Measurements from ENCODE around the gene ELL. TPM values are rescaled to one million over a fixed set of nuclear protein-coding genes. Genes with fewer than 3 reads are reported as not detected.

The ELL gene
- 9.5 and 11.8 TPM in 2 replicates for total RNA-seq

DNA sequence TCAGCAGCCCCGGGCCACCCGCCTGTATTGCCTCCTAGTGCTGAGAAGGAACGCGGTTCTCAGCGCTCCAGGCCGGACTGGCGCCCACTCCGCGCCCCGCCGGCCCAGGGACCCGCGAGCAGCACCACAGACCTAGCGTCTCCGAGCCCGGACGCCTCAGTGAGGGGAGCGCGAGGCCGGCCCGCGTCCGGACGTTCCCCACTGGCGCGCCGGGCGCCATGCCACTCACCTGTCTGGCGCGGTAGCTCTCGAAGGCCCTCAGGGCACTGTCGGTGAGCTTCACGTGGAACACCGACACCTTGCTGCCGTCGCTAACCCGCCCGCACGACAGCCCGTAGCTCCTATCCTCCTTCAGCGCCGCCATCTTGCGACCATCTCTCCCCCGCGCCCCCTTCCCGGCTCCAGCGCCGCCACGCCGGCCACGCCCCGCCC is at the start of gene ELL:
Gene ELL, minus strand, starts transcription at position 379 of the 432 bp plus-strand sequence. Its CDS starts 15 bp downstream, at position 364.

GRCh38 chr19:18557411-18558201 is 35.7 kb upstream of the ELL start, which contains the start of gene KXD1:
Gene KXD1 (plus strand): TSS chr19:18557870. CDS start chr19:18562057, 4,187 bp downstream.

DNA sequence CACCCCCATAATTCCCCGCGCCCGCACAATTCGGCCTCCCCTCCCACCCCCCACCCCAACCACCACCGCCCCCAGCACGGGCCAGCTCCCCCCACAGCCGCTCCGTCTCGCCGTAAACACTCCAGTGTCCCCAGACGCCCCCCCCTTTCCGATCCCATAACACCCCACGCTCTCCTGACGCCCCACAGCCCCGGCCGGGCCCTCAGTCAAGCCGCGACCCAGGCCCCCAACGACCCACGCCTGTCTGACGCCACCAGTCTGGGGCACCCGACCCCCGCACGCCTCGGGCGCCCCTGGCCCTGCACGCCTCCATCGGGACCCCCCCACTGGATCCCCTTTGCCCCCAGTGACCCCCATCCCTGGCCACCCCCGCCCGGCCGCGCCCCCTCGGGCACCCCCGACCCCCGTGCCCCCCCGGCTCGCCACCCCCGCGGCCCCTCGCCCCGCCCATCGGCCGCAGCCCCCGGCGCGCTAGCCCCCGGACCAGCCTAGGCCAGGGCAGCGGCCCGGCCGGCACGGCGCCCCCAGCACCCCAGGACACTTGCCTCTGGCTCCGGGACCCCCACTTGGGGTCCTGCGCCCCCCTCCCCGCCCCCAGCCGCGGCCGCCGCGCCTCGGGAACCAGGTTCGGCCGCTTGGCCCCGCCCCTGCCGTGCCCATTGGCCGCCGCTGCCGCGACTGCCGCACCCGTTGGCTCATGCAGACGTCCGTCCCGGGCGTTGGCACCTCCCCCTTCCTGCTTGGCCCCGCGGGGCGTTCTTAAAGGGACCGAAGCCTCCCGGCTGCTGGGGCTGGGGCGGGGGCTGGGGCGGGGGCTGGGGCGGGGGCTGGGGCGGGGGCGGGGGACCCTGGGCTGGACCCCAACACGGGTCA is 21.3 kb upstream of the ELL start, which contains the start of gene FKBP8:
Gene FKBP8, minus strand, starts transcription at position 633 of the 873 bp plus-strand sequence. CDS start 1,603 bp downstream, outside the sequence.

GRCh38 chr19:18437491-18438330 is 84.2 kb downstream of the ELL start, which contains the start of gene ISYNA1:
Gene ISYNA1 (minus strand): TSS chr19:18438133. CDS start chr19:18437979, 154 bp downstream.

DNA sequence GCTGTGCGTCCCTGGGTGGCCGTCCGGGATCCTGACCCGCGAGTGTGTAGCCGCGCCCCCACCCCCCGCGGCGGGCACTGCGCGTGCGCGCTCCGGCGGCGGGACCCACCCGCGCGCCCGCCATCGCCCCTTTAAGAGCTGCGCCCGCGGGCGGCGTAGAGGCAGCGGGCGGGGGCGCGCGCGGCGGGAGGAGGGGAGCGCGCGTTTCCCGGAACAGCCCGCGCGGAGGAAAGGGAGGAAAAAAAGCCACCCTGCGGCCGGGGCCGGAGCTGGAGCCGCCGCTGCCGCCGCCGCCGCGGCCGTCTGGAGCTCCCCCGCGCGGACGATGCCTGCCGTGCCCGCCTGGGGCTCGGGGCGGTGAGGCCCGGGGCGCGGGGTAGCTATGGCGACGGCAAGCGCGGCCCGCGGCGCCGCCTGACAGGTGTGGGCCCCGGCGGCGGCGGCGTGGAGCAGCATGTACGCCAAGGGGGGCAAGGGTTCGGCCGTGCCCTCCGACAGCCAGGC is 102.6 kb downstream of the ELL start, which contains the start of gene SSBP4:
Gene SSBP4, plus strand, starts transcription at position 204 of the 504 bp plus-strand sequence. Its CDS starts 251 bp downstream, at position 455.

DNA sequence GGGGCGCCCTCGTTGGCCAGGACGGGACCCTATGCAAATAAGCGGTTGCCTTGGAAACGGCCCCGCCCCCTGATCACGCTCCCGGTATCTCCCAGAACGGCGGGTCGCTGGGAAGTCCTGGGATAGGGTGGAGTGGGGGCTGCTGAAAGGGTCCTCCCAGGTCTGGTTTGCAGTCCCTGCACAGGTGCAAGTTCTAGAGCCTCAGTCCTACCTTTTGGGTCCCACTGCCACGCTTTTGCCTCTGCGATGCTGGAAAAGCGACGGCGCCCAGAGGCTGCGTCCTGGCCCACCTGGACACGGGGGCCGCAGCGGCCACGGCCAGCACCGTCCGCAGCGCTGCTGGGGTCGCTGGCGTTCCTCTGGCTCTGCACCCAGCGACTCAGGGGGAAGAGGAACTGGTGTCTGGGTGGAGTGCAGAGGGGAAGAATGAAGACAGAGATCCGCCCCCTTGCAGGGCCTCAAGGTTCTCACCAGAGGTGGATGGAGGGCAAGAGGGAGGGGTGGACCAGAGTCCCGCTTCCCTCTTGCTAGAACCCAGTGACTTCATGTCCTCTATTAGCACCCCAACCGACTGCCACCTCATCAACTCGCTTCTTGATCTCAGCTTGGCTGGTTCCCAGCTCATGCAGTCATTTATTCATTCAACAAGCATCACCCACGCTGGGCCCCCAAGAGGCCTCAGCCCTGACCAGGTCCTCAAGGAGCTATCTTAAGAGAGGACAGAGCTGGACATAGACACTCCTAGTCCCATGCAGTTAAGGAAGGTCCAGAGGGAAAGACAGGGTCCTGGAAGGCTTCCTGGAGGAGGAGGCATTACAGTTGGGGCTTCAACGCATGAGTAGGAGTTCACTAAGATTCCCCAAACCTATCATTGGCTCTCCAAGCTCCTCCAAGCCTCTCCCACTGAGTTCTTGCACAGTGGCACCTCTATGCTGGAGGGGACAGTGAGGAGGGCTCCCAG is 124.3 kb downstream of the ELL start, which contains the start of gene LRRC25:
Gene LRRC25, minus strand, starts transcription at position 381 of the 961 bp plus-strand sequence. CDS start 659 bp downstream, outside the sequence.

Other genes with a start within 250 kb of the ELL start
- 0.47 and 1.8 TPM in 2 replicates for gene IQCN, start 247.6 kb downstream of the ELL start, total RNA-seq
- gene JUND, start 240.4 kb downstream of the ELL start, total RNA-seq, result 364 and 374 TPM in 2 replicates
- gene LSM4, start 199.0 kb downstream of the ELL start, total RNA-seq, result 150 and 182 TPM in 2 replicates
- gene PGPEP1, start 181.5 kb downstream of the ELL start, total RNA-seq, result 6.1 and 32.4 TPM in 2 replicates
- 28.9 and 61.3 TPM in 2 replicates for gene GDF15, start 135.9 kb downstream of the ELL start, total RNA-seq
- gene LRRC25, start 124.4 kb downstream of the ELL start, total RNA-seq, result 0.12 TPM in 1 of 2 replicates, not detected in the other
- 159 and 208 TPM in 2 replicates for gene SSBP4, start 102.7 kb downstream of the ELL start, total RNA-seq
- 27.2 and 49.5 TPM in 2 replicates for gene ISYNA1, start 83.9 kb downstream of the ELL start, total RNA-seq
- 317 and 440 TPM in 2 replicates for gene FKBP8, start 21.5 kb upstream of the ELL start, total RNA-seq
- 148 and 174 TPM in 2 replicates for gene KXD1, start 35.8 kb upstream of the ELL start, total RNA-seq
- gene UBA52, start 49.8 kb upstream of the ELL start, total RNA-seq, result 1,240 and 1,337 TPM in 2 replicates
- 90.7 and 95.0 TPM in 2 replicates for gene REX1BD, start 66.7 kb upstream of the ELL start, total RNA-seq
- 135 and 318 TPM in 2 replicates for gene CRLF1, start 84.7 kb upstream of the ELL start, total RNA-seq
- 10.7 and 14.5 TPM in 2 replicates for gene TMEM59L, start 90.8 kb upstream of the ELL start, total RNA-seq
- gene KLHL26, start 115.0 kb upstream of the ELL start, total RNA-seq, result 4.8 and 6.5 TPM in 2 replicates
- gene CRTC1, start 161.6 kb upstream of the ELL start, total RNA-seq, result 4.0 and 5.6 TPM in 2 replicates

Measured in pericardium fibroblast (primary cell).